Skeletal muscle cell (primary cell): ENCODE measurements around the gene ALB.
"Not testable (repeated sequence)": the region's sequence is repeated elsewhere in the genome, so short reads cannot be mapped to it uniquely, and the experiment has no call there.

Experiments used
- DNase-seq: peaks from one replicate; pipeline ENCODE4 v3.0.0-alpha.2; 2010; ENCODE audit warnings: low read depth
- H3K4me3 ChIP-seq: 2 replicates; pipeline ENCODE4 v1.5.1; 2011; ENCODE audit warnings: low read depth, mild to moderate bottlenecking, control low read depth, low read length, moderate library complexity

ALB gene

DNA sequence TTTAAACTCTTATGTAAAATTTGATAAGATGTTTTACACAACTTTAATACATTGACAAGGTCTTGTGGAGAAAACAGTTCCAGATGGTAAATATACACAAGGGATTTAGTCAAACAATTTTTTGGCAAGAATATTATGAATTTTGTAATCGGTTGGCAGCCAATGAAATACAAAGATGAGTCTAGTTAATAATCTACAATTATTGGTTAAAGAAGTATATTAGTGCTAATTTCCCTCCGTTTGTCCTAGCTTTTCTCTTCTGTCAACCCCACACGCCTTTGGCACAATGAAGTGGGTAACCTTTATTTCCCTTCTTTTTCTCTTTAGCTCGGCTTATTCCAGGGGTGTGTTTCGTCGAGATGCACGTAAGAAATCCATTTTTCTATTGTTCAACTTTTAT lies at the start of gene ALB:
ALB (plus strand) TSS at position 246 of the 400 bp plus-strand sequence; CDS start at position 287, 41 bp downstream.
- DNase-seq = no peak
- no peak within 1 kb of the TSS for H3K4me3 ChIP-seq

GRCh38 chr4:73357174-73357573 lies 46.9 kb upstream of the ALB start:
- not testable (repeated sequence) for DNase-seq, H3K4me3 ChIP-seq

DNA sequence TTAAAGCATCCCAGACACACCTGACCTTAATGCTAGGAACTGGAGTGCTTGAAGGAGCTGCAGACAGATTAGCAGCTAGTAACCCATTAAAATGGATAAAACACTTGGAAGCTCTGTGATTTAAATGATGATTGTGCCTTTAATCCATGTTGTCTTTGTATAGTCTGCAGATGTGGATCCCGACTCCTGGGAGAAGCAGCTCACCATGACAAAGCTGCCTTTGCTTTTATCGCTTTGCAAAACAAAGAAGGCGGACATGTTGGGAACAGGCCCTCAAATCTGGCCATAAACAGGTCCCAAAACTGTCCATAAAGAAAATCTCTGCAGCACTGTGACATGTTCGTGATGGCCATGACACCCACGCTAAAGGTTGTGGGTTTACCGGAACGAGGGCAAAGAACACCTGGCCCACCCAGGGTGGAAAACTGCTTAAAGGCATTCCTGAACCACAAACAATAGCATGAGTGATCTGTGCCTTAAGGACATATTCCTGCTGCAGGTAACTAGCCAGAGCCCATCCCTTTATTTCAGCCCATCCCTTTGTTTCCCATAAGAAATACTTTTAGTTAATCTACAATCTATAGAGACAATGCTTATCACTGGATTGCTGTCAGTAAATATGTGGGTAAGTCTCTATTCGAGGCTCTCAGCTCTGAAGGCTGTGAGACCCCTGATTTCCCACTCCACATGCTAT lies 34.4 kb upstream of the ALB start:
- not testable (repeated sequence) for H3K4me3 ChIP-seq, DNase-seq

- H3K4me3 ChIP-seq = no peak overlapping the region
- DNase-seq = no peak
Measured at GRCh38 chr4:73375328-73375741, 28.8 kb upstream of the ALB start.

- no peak overlapping the region for H3K4me3 ChIP-seq
- DNase-seq = no peak
Measured at GRCh38 chr4:73376251-73376650, 27.8 kb upstream of the ALB start.

DNA sequence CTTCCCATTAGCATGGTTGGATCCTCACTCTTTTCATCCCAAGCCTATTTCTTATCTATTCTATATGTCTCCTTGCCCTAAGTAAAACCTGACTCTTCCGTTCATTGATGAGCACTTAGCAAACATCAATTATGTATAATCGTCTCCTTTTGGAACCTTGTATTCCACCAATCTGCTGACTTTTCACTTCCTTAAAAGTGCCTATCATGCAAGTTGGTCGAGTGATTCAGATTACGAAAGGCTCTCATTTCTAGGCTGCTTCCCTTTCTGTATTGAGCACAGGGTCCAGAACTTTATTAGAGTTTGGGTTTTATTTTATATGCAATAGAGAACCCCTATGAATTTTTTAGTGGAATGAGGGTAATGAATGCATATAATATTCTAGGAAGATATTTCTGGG lies 27.1 kb upstream of the ALB start:
- no peak for DNase-seq
- H3K4me3 ChIP-seq = no peak overlapping the region

DNA sequence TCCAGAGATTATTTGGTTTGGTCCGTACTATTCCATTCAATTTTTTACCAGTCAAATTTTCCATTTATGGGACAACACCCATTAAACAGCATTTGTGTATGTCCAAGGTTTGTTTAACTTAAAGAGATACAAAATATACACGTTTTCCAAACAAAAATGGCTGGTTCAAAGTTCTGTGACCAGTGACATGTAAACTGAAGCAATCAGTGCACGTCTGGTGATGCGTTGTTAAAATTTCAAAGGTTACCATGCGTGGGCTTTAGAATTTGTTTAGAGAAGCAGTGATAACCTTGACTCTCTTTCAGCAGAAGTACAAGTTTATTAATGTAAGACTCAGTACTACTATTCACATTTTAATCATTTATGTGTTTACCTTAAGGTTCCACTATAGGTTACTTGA lies 25.2 kb upstream of the ALB start:
- H3K4me3 ChIP-seq = no peak overlapping the region
- no peak for DNase-seq

DNA sequence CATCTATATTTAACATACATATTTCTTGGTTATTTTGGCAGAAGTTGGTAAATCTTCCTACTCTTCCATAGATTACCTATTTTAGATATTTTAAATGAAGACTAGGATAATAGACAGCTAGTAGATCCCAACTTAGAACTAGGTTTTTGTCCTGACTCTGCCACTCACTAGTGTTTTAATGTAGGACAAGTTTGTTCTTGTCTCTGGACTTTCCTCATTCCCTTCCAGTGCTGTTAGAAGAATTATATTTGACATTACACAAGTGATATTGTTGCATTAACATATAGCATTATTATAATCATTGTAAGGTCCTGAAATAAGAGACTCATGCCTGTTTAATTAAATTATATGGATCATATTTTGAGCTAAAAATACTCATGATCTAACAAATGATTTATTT lies 24.1 kb upstream of the ALB start:
- no peak for DNase-seq
- no peak overlapping the region for H3K4me3 ChIP-seq

- no peak for DNase-seq
- H3K4me3 ChIP-seq = no peak overlapping the region
Measured at GRCh38 chr4:73381214-73381613, 22.9 kb upstream of the ALB start.

GRCh38 chr4:73383452-73383851 lies 20.6 kb upstream of the ALB start:
- no peak overlapping the region for H3K4me3 ChIP-seq
- no peak for DNase-seq

DNA sequence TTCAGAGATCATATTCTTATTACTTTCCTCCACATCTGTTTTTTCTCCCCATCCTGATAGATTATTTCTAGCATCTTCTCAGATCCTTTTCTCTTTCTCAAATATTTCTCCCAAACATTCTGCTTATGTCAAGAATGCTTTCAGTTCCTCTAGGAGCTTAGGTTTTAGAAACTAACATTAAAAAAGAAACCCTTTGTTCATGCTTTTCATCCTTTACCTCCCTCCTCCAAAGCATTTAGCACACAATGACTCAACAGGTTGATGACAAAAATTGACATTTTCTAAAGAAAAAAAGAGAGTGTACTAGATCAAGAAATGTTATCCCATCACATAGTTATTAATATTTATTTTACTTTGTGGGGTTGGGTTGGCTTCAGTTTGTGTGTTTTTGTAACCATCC lies 16.5 kb upstream of the ALB start:
- no peak overlapping the region for H3K4me3 ChIP-seq
- no peak for DNase-seq

GRCh38 chr4:73388887-73389286 lies 15.2 kb upstream of the ALB start:
- DNase-seq = no peak
- no peak overlapping the region for H3K4me3 ChIP-seq

DNA sequence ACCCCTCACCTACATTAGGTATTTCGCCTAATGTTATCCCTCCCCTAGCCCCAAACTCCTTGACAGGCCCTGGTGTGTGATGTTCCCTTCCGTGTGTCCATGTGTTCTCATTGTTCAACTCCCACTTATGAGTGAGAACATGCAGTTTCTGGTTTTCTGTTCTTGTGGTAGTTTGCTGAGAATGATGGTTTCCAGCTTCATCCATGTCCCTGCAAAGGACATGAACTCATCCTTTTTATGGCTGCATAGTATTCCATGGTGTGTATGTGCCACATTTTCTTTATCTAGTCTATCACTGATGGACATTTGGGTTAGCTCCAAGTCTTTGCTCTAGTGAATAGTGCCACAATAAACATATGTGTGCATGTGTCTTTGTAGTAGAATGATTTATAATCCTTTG lies 14.4 kb upstream of the ALB start:
- not testable (repeated sequence) for DNase-seq, H3K4me3 ChIP-seq

- DNase-seq = no peak
- no peak overlapping the region for H3K4me3 ChIP-seq
Measured at GRCh38 chr4:73391774-73392173, 12.3 kb upstream of the ALB start.

- DNase-seq = no peak
- H3K4me3 ChIP-seq = no peak overlapping the region
Measured at GRCh38 chr4:73392936-73393335, 11.2 kb upstream of the ALB start.

DNA sequence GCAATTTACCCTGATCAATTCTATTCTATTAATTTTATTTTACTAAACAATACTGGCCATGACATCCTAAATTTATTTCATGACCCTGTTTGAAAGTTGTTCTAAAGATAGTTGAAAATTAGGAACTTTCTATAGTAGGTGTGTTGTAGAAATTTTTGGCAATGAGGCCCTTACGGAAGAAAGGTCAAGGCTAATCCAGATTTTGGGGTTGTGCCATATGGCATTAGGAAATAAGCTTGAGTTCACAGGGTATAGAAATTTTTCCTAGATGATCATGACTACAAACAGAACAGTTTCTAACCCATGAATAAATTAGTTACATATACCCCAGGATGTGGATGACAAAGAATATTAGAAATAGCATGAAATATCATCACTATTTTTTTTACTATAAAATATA lies 7.8 kb upstream of the ALB start:
- no peak overlapping the region for H3K4me3 ChIP-seq
- DNase-seq = no peak

DNA sequence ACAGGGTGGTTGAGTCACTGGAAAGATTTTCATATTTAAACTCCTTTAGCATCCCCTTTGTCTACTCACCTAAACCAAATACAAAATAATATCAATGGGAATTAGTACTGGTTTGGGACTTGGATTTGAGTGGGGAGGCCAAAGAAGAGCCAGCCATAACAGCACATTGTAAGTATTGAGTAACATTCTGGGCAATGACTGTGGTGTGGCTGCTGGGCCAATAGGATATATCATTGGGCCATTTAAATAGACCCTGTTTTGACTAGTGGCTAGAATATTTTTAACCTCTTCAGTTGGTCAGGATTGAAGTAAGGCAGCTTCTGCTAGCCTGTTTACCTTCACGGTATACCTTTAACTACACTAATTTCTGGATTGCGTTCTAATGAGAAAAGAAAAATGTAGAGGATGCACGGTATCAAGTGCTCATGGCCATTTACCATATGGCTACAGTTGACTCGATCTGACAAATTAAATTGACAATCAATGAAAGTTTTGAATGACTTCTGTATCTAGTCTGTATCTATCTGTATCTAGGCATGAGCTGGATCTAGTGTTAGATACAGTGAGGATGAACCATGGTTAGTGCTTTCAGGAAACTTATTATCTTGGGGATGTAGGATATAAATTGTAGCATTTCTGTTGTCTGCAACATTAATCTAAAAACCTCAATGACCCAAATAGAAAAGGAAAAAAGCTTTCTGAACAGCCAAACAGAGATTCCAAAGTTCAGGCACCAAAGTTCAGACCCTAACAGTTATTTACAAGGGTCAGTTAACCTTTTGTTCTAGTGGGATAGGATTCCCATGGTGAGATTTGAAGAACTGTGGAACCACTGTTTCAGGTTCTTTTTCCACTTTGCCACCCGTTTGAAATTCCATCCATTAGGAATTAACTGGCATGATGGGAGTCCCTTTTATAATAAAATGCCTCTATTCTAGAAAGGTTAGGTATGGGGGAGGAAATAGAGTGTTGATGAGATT lies 6.8 kb upstream of the ALB start:
- H3K4me3 ChIP-seq = no peak overlapping the region
- DNase-seq = no peak

- no peak overlapping the region for H3K4me3 ChIP-seq
- DNase-seq = no peak
Measured at GRCh38 chr4:73401412-73401811, 2.7 kb upstream of the ALB start.

DNA sequence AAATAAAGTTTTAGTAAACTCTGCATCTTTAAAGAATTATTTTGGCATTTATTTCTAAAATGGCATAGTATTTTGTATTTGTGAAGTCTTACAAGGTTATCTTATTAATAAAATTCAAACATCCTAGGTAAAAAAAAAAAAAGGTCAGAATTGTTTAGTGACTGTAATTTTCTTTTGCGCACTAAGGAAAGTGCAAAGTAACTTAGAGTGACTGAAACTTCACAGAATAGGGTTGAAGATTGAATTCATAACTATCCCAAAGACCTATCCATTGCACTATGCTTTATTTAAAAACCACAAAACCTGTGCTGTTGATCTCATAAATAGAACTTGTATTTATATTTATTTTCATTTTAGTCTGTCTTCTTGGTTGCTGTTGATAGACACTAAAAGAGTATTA lies 370 bp downstream of the ALB start:
- no peak for DNase-seq
- H3K4me3 ChIP-seq = no peak overlapping the region

DNA sequence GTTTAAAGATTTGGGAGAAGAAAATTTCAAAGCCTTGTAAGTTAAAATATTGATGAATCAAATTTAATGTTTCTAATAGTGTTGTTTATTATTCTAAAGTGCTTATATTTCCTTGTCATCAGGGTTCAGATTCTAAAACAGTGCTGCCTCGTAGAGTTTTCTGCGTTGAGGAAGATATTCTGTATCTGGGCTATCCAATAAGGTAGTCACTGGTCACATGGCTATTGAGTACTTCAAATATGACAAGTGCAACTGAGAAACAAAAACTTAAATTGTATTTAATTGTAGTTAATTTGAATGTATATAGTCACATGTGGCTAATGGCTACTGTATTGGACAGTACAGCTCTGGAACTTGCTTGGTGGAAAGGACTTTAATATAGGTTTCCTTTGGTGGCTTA lies 1.1 kb downstream of the ALB start:
- no peak for DNase-seq
- H3K4me3 ChIP-seq = no peak overlapping the region

- no peak overlapping the region for H3K4me3 ChIP-seq
- no peak for DNase-seq
Measured at GRCh38 chr4:73406548-73406875, 2.4 kb downstream of the ALB start.
